ENCODE results near the gene SCIN.

SCIN gene

DNA sequence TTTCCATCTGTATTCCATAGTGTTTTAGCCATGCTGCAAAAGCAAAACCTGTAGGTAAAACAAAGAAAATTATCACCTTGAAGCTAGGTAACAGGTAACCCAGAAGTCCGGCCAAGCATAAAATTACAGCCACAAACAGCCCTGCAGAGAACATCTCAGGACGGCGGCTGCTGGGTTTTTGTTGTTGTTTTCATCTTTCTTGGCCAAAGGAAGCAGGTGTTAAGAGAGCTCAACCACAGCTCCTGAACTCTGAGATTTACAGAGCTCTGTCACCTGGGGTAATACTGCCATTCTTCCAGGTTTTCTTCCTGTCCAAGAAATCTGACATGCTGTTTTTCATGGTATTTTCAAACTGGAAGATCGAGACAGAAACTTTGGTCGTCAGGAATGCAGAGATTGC is 847 bp upstream of the SCIN start:
- no peak for DNase-seq

GRCh38 chr7:12570168-12570533 is 369 bp upstream of the SCIN start:
- DNase-seq = no peak

DNA sequence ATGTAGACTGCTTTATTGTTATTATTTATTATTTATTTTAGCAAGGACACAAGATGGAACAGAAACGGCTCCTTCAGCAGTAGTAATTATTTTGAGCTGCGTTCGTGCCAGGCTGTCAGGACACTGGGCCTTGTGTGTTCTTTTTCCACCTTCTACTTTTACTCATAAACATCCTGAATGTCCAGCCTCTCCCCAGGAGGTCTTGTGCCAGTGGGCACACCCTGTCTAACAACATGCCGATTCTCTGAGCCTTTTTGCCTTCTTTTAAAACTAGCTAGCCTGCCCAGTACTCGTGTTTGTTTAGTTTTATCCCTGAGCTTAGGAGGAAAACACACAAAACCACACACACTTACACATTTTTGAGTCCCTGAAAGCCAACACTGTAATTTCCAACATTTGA is 1.2 kb downstream of the SCIN start:
- no peak for DNase-seq

DNA sequence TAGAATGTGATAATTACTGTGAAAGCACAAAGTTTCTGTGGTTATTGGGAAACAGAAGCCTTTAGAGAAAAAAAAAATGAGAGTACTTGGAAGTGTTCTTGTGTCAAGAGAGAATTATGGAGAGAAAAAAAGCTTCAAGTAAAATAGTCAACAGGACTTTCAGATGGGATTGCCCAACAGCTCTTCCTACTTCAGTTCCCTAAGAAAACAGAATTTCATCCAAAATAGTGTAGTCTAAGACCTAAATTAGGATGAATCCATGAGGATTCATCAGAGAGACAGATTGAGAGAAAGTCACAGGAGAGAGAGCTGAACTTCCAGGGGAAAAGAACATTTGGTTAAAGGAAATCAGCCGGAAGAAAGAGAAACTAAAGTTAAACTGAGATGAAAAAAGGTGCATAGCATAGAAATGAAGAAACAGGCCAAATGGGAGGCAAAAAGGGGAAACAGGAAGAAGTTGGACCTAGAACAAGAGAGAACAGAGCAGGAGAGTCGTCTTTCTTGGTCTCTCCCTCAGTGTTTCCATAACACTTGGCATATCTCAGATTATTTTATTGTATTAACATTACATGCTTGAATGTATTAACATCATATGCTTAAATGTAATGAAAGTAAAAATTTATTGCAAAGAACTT is 2.5 kb downstream of the SCIN start:
- no peak for DNase-seq

DNA sequence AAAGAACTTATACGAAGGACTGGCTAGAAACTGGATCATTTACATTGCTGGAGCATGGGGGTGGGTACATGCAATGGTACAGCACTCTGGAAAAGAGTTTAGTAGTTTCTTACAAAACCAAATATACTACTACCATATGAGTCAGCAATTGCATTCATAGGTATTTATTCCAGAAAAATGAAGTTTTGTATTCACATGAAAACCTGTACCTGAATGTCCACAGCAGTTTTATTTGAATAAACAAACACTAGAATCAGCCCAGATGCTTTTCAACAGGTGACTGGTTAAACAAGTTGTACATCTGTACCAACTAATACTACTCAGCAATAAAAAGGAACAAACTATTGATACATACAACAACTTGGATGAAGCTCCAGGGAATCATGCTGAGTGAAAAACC is 3.4 kb downstream of the SCIN start:
- no peak for DNase-seq

- no peak for DNase-seq
Observed at GRCh38 chr7:12578930-12579640, 8.6 kb downstream of the SCIN start.

DNA sequence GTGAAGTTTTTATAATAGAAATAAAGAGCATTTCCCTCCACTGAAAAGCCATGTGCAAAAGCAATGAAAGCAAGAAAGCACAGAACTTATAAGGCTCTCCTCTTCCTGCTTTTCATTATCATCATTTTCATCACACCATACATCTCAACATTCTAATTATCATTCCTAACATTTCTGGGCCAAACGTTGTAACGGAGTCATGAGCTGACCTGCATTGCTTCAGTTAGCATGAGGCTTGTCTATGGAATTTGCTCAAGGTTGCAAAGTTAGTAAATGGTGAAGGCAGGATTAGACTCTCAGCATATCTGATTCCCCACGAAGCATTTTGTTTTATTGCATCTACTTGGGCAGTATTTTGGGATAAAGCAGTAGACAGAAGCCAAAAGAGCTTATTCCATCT is 11.4 kb downstream of the SCIN start:
- DNase-seq = no peak

DNA sequence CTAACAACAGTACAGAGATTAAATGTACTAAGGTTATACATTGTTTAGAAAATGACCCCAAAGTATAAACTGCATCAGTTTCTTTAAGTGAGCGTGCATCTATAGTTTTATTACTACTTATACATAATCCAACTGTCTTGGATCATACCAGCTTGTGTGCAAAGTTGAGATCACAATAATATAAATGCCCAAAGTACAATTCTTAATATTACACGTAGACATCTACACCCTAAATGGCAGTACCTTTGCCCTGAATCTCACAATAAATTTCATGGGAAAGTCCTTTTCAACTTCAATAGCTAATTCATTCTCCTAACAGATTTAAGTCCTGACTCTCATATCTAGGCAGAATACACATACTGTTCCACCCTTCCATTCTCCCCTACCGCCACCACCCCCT is 11.8 kb downstream of the SCIN start:
- no peak for DNase-seq

- DNase-seq = peak; percentile 4
Observed at GRCh38 chr7:12583176-12583575, 12.7 kb downstream of the SCIN start.

GRCh38 chr7:12583922-12584321 is 13.4 kb downstream of the SCIN start:
- no peak for DNase-seq

DNA sequence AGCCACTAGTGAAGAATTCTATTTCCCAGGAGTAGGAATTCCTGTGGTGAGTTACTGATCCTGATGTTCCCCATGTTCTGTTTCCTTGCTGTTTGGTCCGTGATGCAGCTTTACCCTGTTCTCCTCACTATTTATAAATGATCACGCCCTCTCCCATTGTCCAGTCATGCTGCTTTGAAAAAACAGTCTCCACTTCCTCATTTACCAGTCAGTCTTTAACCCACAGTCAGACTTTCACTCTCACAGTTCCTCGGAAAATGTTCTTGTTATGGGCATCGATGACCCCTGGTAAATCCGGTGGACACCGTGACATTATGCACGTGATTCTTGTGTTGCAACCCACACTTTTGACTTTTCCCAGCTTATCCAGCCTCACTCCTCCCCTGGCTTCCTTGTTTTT is 14.4 kb downstream of the SCIN start:
- peak; percentile 16 for DNase-seq

- no peak for DNase-seq
Observed at GRCh38 chr7:12586271-12586670, 15.8 kb downstream of the SCIN start.

DNA sequence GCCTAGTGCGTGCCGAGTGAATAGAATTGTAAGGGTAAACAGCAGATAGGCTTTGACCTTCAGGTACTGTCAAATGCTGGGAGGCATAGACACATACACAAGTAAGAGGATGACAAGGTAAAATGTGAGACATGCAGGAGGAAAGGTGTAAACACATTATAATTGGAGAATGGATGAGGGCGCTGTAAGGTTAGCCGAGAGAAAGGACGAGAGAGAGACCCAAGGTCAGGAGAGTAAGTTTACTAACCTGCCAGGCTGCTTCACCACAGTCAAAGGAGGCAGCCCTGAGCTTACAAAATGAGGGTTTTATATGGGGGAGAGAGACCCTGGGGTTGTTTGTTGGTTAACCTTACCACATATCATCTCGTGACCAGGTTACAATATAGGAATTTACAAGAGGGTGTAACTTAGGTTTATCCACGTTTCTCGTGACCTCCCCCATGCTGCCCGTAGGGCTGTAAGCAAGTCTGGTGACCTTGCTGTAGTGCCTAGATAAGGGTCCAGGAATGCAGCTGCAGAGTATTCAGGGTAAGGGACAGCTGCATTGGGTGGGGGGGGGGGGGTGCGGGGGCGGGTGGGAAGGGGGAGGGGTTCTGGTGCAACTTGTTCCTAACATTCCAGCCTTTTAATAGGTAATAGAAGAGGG is 17.9 kb downstream of the SCIN start:
- no peak for DNase-seq

- no peak for DNase-seq
Observed at GRCh38 chr7:12590559-12590958, 20.0 kb downstream of the SCIN start.

GRCh38 chr7:12594122-12594897 is 23.8 kb downstream of the SCIN start:
- DNase-seq = no peak

GRCh38 chr7:12595148-12595547 is 24.6 kb downstream of the SCIN start:
- no peak for DNase-seq

DNA sequence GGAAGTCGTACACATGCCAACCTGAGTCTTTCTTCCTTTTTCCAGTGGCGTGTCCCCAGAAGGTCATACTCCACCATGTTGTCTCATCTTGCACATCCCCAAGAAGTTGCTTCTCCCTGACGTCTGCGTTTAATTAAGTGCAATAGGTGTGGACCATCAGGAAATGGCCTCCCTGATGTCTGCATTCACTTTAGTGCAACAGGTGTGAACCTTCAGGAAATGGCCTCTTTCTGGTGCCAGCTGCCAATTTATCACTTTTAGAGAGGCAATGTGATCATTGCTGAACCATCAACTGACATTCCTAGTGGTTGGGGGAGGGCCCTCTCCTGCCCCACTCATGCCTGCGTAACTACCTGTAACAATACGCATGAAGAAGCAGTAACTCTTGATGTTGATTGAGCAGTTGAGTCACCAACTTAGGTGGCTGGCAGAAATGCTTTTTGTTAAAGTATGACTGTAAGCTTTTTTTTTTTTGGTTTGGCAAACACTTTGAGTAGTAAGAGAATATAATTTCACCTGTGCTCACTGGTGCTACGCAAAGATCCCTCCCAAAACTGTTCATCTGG is 25.8 kb downstream of the SCIN start:
- DNase-seq = no peak

- DNase-seq = no peak
Observed at GRCh38 chr7:12601302-12601869, 30.9 kb downstream of the SCIN start.

DNA sequence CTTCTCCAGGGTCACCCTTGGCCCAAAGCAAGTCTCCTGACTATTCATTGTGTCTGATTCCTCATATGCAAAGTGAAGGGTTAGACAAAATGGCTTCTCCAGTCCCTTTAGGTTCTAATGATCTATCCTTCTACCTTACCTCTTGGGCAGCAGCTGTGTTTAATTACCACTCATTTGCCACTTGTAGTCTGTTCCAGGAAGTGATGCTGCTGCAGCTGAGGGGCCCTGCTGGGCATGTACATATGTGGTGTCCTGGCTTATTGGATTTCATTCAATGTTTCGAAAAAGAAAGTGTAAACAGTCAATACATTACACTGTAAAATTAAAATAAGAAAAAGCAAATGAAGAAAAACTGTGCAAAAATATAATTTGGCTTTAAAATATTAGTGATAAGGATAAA is 36.6 kb downstream of the SCIN start:
- no peak for DNase-seq

- DNase-seq = no peak
Observed at GRCh38 chr7:12609561-12609960, 39.0 kb downstream of the SCIN start.

GRCh38 chr7:12610899-12611298 is 40.4 kb downstream of the SCIN start:
- no peak for DNase-seq

DNA sequence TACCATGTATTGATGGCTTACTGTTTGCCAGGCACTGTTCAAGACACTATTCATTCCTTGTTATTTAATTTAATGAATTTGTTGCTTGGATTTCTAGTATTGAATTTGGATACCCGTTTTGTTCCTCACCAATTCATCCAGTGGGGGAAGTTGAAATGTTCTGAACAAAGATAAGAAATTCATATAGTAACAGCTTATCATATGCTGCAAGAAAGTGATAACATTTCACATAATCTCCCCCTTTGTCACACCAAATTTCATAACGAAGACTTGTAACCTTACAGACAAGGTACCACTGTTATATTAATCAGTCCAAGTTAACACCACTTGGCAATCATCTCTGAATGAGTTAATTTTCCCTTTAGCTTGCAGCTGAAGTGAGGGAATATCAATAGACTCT is 42.1 kb downstream of the SCIN start:
- no peak for DNase-seq

DNA sequence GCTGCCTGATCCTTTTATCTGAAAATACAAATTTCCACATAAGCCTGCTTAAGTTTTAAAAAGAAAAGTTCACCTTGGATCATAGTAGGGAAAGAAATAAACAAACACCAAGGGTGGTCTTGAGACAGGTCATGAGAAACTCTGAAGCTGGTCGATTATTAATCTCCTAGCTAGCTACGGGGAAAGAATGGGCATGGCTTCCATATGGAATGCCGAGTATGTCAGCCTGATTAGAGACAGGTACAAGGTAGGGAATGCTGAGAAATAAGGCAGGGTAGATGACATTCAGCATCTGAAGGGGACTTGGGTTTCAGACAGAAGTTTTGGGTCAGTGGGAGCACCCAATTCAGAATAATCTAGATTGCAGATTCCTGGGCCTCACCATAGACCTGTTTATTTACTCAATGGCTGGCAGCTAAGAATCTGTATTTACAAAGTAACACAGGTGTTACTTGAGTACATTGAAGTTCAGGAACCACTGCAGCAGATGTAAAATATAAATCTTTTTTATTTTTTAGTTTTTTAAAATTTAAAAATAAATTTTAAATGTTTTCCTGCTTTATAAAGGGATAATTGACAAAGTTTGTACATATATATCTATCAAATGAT is 49.0 kb downstream of the SCIN start:
- DNase-seq = no peak
